MM.1S (cell line): Measurements from ENCODE around the gene TGFBR2.

Source experiments
- DNase-seq: peaks from one replicate; pipeline ENCODE4 v3.0.0-alpha.2; 2015
- H2AFZ ChIP-seq: fragments of 300-600 bp; sonication (generic); 2 replicates; pipeline ENCODE4 v1.6.0; 2016; ENCODE audit warnings: antibody characterized with exemption, low read length
- H3F3A ChIP-seq: fragments of 300-600 bp; sonication (generic); 2 replicates; pipeline ENCODE4 v1.6.1; 2016; ENCODE audit warnings: mild to moderate bottlenecking, antibody characterized with exemption, low read length, moderate library complexity, mixed read lengths; ENCODE audit not compliant: insufficient read depth
- H3K27ac ChIP-seq: fragments of 300-600 bp; sonication (generic); 2 replicates; pipeline ENCODE4 v1.5.1; 2016; ENCODE audit warnings: mild to moderate bottlenecking, low read length
- H3K27me3 ChIP-seq: fragments of 300-600 bp; sonication (generic); replicated peaks from 2 replicates; pipeline ENCODE4 v1.6.0; 2016; ENCODE audit warnings: low read length; ENCODE audit not compliant: insufficient read depth
- H3K36me3 ChIP-seq: fragments of 300-600 bp; sonication (generic); replicated peaks from 2 replicates; pipeline ENCODE4 v1.6.1; 2016; ENCODE audit warnings: mild to moderate bottlenecking, low read length, mixed read lengths; ENCODE audit not compliant: insufficient read depth
- H3K4me1 ChIP-seq: fragments of 300-600 bp; sonication (generic); 2 replicates; pipeline ENCODE4 v1.6.1; 2016; ENCODE audit warnings: low read length, mixed read lengths
- H3K4me2 ChIP-seq: fragments of 300-600 bp; sonication (generic); 2 replicates; pipeline ENCODE4 v1.6.0; 2016; ENCODE audit warnings: low read depth, low read length
- H3K4me3 ChIP-seq: fragments of 300-600 bp; sonication (generic); 2 replicates; pipeline ENCODE4 v1.5.1; 2016; ENCODE audit warnings: low read length, mixed read lengths
- H3K79me2 ChIP-seq: fragments of 300-600 bp; sonication (generic); 2 replicates; pipeline ENCODE4 v1.6.1; 2016; ENCODE audit warnings: mixed run types, low read length, mixed read lengths
- H3K9ac ChIP-seq: fragments of 300-600 bp; sonication (generic); 2 replicates; pipeline ENCODE4 v1.6.1; 2016; ENCODE audit warnings: low read length, mixed read lengths
- H3K9me2 ChIP-seq: fragments of 300-600 bp; sonication (generic); replicated peaks from 2 replicates; pipeline ENCODE4 v1.6.1; 2016; ENCODE audit warnings: mild to moderate bottlenecking, low read length, mixed read lengths; ENCODE audit not compliant: insufficient read depth
- H3K9me3 ChIP-seq: fragments of 300-600 bp; sonication (generic); replicated peaks from 2 replicates; pipeline ENCODE4 v1.6.1; 2016; ENCODE audit warnings: mild to moderate bottlenecking, low read length, mixed read lengths; ENCODE audit not compliant: insufficient read depth
- H4K20me1 ChIP-seq: fragments of 300-600 bp; sonication (generic); 2 replicates; pipeline ENCODE4 v1.6.1; 2016; ENCODE audit warnings: mild to moderate bottlenecking, low read length, moderate library complexity, mixed read lengths; ENCODE audit not compliant: insufficient read depth
- CTCF ChIP-seq: fragments of 300-600 bp; sonication (generic); IDR thresholded peaks from 2 replicates; pipeline ENCODE4 v1.5.1; 2016; ENCODE audit warnings: antibody characterized with exemption, low read length, mixed read lengths
- EZH2 ChIP-seq: fragments of 300-600 bp; sonication (generic); optimal IDR thresholded peaks from 2 replicates; pipeline ENCODE3; 2017; ENCODE audit warnings: low read depth, mild to moderate bottlenecking, antibody characterized with exemption, low read length, mixed read lengths
- EZH2phosphoT487 ChIP-seq: fragments of 300-600 bp; sonication (generic); IDR thresholded peaks from 2 replicates; pipeline ENCODE4 v1.6.1; 2018; ENCODE audit warnings: antibody characterized with exemption, low read length

TGFBR2 gene

GRCh38 chr3:30671527-30672286, 65.3 kb downstream of the TGFBR2 start:
- no peaks in the 10 kb centered on the region for H3K9me2 ChIP-seq
- no peak overlapping the region for H3K27ac ChIP-seq
- H3K9ac ChIP-seq = no peak overlapping the region
- no peak overlapping the region for H3K4me3 ChIP-seq
- no peaks in the 10 kb centered on the region for H3K27me3 ChIP-seq
- H3K4me1 ChIP-seq = peaks cover 9% of the 10 kb centered on the region
- H2AFZ ChIP-seq = no peak overlapping the region
- H3K36me3 ChIP-seq = peaks cover 4% of the 10 kb centered on the region
- no peaks in the 10 kb centered on the region for H3F3A ChIP-seq
- no peak for DNase-seq
- H3K9me3 ChIP-seq = no peaks in the 10 kb centered on the region
- no peaks in the 10 kb centered on the region for H4K20me1 ChIP-seq
- H3K79me2 ChIP-seq = no peaks in the 10 kb centered on the region
- no peak overlapping the region for H3K4me2 ChIP-seq
- TF ChIP-seq EZH2 (no peak), CTCF (no peak), EZH2phosphoT487 (no peak)

GRCh38 chr3:30672287-30672735, 65.9 kb downstream of the TGFBR2 start:
- H3K4me1 ChIP-seq = peaks cover 3% of the 10 kb centered on the region
- no peak overlapping the region for H3K9ac ChIP-seq
- no peaks in the 10 kb centered on the region for H3K9me3 ChIP-seq
- H3K4me3 ChIP-seq = no peak overlapping the region
- no peak overlapping the region for H3K4me2 ChIP-seq
- no peaks in the 10 kb centered on the region for H3F3A ChIP-seq
- no peaks in the 10 kb centered on the region for H3K9me2 ChIP-seq
- peaks cover 4% of the 10 kb centered on the region for H3K36me3 ChIP-seq
- TF ChIP-seq CTCF (no peak), EZH2 (no peak), EZH2phosphoT487 (no peak)
- H3K27ac ChIP-seq = no peak overlapping the region
- DNase-seq = no peak
- H3K79me2 ChIP-seq = no peaks in the 10 kb centered on the region
- no peaks in the 10 kb centered on the region for H4K20me1 ChIP-seq
- H2AFZ ChIP-seq = no peak overlapping the region
- no peaks in the 10 kb centered on the region for H3K27me3 ChIP-seq

GRCh38 chr3:30672959-30673358, 66.6 kb downstream of the TGFBR2 start:
- no peak for DNase-seq
- Histone ChIP-seq H4K20me1 (no peaks in the 10 kb centered on the region), H3K4me3 (no peak overlapping the region), H2AFZ (no peak overlapping the region), H3K9me2 (no peaks in the 10 kb centered on the region), H3K9me3 (no peaks in the 10 kb centered on the region), H3K9ac (no peak overlapping the region), H3K27me3 (no peaks in the 10 kb centered on the region), H3K4me1 (no peaks in the 10 kb centered on the region), H3K27ac (no peak overlapping the region), H3F3A (no peaks in the 10 kb centered on the region), H3K79me2 (no peaks in the 10 kb centered on the region), H3K36me3 (peaks cover 4% of the 10 kb centered on the region), H3K4me2 (no peak overlapping the region)
- TF ChIP-seq EZH2 (no peak), CTCF (no peak), EZH2phosphoT487 (no peak)
